DND-41 (cell line): Measurements from ENCODE around the gene PAK3.

Experiments
- EZH2 ChIP-seq: IDR thresholded peaks from 3 replicates; pipeline ENCODE4 v1.6.1; 2012; ENCODE audit warnings: borderline replicate concordance, low read depth, mild to moderate bottlenecking, moderate library complexity, low read length, inconsistent platforms; ENCODE audit not compliant: severe bottlenecking
- TF ChIP-seq, protein P1 (sequence below): IDR thresholded peaks from 2 replicates; pipeline ENCODE4 v1.5.1; 2012; ENCODE audit warnings: borderline replicate concordance, low read length, moderate library complexity, mild to moderate bottlenecking; ENCODE audit not compliant: poor library complexity, severe bottlenecking; ENCODE audit errors: extremely low read depth

DNA sequence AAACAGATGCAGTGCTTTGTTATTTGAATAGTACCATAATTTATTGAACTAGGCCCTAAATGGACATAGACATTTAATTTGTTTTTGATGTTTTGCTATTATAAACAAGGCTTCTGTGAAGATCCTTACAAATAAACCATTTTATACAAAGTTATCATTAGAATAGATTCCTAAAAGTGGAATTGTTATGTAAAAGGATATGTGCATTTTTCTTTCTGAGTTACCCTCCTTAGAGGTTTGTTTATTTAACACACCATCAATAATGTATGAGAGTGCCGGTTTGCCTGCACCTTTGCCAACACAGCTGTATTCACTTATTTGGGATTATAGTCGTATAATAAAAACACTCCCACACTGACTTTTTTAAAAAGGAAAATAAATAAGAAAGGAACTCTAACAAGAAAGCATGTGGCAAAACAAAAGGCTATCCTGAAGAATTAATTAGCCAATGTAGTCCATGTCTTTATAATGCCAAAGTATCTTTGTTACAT is 84.8 kb downstream of the PAK3 start:
- TF ChIP-seq, protein P1, sequence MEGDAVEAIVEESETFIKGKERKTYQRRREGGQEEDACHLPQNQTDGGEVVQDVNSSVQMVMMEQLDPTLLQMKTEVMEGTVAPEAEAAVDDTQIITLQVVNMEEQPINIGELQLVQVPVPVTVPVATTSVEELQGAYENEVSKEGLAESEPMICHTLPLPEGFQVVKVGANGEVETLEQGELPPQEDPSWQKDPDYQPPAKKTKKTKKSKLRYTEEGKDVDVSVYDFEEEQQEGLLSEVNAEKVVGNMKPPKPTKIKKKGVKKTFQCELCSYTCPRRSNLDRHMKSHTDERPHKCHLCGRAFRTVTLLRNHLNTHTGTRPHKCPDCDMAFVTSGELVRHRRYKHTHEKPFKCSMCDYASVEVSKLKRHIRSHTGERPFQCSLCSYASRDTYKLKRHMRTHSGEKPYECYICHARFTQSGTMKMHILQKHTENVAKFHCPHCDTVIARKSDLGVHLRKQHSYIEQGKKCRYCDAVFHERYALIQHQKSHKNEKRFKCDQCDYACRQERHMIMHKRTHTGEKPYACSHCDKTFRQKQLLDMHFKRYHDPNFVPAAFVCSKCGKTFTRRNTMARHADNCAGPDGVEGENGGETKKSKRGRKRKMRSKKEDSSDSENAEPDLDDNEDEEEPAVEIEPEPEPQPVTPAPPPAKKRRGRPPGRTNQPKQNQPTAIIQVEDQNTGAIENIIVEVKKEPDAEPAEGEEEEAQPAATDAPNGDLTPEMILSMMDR, result no peak
- no peak for TF ChIP-seq EZH2
